A549 treated with dexamethasone at 1 μM for 4 hours (cell line): Measurements from ENCODE around the gene GSX2. TPM values are rescaled to one million over a fixed set of nuclear protein-coding genes. Genes with fewer than 3 reads are reported as not detected.

ENCODE experiments used
- total RNA-seq: library from RNA; stranded (reverse); fragments of 200-300 nt; extraction: Qiagen RNA extraction; gene quantifications from 5 replicates; pipeline ENCODE4 v1.2.3, GENCODE V29; 2022

GSX2 gene
- not detected in 5 replicates for total RNA-seq

GRCh38 chr4:54099748-54100574 lies at the start of gene GSX2:
GSX2 (plus strand) TSS chr4:54100163; CDS start chr4:54100345, 182 bp downstream.

GRCh38 chr4:54064317-54065111 lies 35.4 kb upstream of the GSX2 start, which contains the start of gene CHIC2:
CHIC2 (minus strand) TSS chr4:54064605; CDS start chr4:54064300, 305 bp downstream.

Other genes starting within 250 kb of the GSX2 start
- gene CHIC2, start 35.6 kb upstream of the GSX2 start, total RNA-seq = 7.2 to 9.1 TPM (median 8.3 TPM) in 5 replicates
- gene PDGFRA, start 129.1 kb downstream of the GSX2 start, total RNA-seq = 0.37 to 0.58 TPM (median 0.43 TPM) in 5 replicates